ENCODE data around the gene NANP.
A peak's percentile ranks its signal among the peaks of the same experiment; 100 is the strongest.
"Not testable (repeated sequence)": the region's sequence is repeated elsewhere in the genome, so short reads cannot be mapped to it uniquely, and the experiment has no call there.

The NANP gene

GRCh38 chr20:25606094-25606695 is 17.6 kb downstream of the NANP start:
- TF ChIP-seq CTCF (conservative IDR thresholded peaks at IDR 0.05; ENCODE audit: control insufficient read depth, insufficient read depth, low read depth, low read length): no peak
- no peak for DNase-seq (ENCODE audit: low read depth)
- H3K4me3 ChIP-seq (ENCODE audit: control insufficient read depth, low read depth, low read length): no peak overlapping the region

DNA sequence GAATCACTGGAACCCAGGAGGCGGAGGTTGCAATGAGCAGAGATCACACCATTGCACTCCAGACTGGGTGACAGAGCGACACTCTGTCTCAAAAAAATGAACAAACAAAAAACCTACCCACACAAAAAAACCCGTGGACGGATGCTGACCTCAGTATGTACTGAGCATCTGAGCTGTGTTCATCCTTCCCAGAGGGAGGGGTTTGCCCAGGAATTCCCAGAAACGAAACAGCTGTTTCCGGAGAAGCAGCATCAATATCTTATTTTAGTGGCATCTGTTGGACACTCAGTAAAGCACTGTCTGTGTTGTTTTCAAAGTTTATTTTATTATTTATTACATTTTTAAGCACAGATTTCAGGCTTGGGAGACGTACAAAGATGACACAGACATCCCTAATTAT is 18.7 kb downstream of the NANP start:
- TF ChIP-seq CTCF (conservative IDR thresholded peaks at IDR 0.05; ENCODE audit: control insufficient read depth, insufficient read depth, low read depth, low read length): no peak
- no peak overlapping the region for H3K4me3 ChIP-seq (ENCODE audit: control insufficient read depth, low read depth, low read length)
- DNase-seq (ENCODE audit: low read depth): peak; percentile 27

- no peak for TF ChIP-seq CTCF (conservative IDR thresholded peaks at IDR 0.05; ENCODE audit: control insufficient read depth, insufficient read depth, low read depth, low read length)
- no peak overlapping the region for H3K4me3 ChIP-seq (ENCODE audit: control insufficient read depth, low read depth, low read length)
- DNase-seq (ENCODE audit: low read depth): no peak
Measured at GRCh38 chr20:25604611-25605010, 19.2 kb downstream of the NANP start.

- H3K4me3 ChIP-seq (ENCODE audit: control insufficient read depth, low read depth, low read length); DNase-seq (ENCODE audit: low read depth): not testable (repeated sequence)
Measured at GRCh38 chr20:25602914-25603309, 20.9 kb downstream of the NANP start.

DNA sequence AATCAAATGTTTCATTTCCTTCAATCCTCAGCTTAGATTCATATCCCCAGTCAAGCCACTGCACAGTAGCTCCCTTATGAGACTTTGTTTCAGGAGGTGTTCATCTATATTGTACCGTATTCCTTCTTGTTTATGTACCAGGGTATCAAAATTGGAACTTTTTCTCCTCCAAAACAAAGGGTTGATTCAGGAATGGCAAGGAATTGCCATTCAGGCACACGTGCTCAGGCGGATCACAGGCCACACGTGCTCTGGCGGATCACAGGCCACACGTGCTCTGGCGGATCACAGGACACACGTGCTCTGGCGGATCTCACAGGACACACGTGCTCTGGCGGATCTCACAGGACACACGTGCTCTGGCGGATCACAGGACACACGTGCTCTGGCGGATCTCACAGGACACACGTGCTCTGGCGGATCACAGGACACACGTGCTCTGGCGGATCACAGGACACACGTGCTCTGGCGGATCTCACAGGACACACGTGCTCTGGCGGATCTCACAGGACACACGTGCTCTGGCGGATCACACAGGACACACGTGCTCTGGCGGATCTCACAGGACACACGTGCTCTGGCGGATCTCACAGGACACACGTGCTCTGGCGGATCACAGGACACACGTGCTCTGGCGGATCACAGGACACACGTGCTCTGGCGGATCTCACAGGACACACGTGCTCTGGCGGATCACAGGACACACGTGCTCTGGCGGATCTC is 21.5 kb downstream of the NANP start:
- not testable (repeated sequence) for H3K4me3 ChIP-seq (ENCODE audit: control insufficient read depth, low read depth, low read length); DNase-seq (ENCODE audit: low read depth)

DNA sequence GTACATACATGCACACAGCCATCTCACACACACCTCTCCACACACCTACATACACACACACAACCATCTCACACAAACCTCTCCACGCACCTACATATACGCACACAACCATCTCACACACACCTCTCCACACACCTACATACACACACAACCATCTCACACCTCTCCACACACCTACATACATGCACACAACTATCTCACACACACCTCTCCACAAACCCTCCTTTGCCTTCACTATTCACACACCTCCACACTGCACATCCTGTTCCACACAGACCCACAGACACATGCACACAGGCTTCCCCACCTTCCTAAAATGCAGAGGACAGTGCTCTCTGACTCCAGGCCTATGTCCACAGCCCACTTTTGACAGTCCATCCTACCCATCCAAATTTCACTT is 22.2 kb downstream of the NANP start:
- no peak for TF ChIP-seq CTCF (conservative IDR thresholded peaks at IDR 0.05; ENCODE audit: control insufficient read depth, insufficient read depth, low read depth, low read length)
- no peak for DNase-seq (ENCODE audit: low read depth)
- H3K4me3 ChIP-seq (ENCODE audit: control insufficient read depth, low read depth, low read length): no peak overlapping the region

GRCh38 chr20:25600632-25601031 is 23.2 kb downstream of the NANP start:
- TF ChIP-seq CTCF (conservative IDR thresholded peaks at IDR 0.05; ENCODE audit: control insufficient read depth, insufficient read depth, low read depth, low read length): no peak
- peak; percentile 33 for DNase-seq (ENCODE audit: low read depth)
- H3K4me3 ChIP-seq (ENCODE audit: control insufficient read depth, low read depth, low read length): no peak overlapping the region
